Suprapubic skin (tissue), 4 donors: Measurements from ENCODE around the gene PHACTR1.

ENCODE experiments used
- EP300 ChIP-seq: sonication (generic); formaldehyde crosslinking; IDR thresholded peaks from one replicate; pipeline ENCODE4 v1.6.1; 2017; ENCODE audit warnings: antibody characterized with exemption
- POLR2A ChIP-seq, 2 donors: fragments of 450-650 bp; IDR thresholded peaks; one replicate each; pipeline ENCODE4 v1.6.1; 2017; ENCODE audit warnings: antibody characterized with exemption in 2 of 2, mild to moderate bottlenecking in 2 of 2, moderate library complexity in 2 of 2
- POLR2AphosphoS5 ChIP-seq, 3 donors: sonication (generic); formaldehyde crosslinking; IDR thresholded peaks; one replicate each; pipeline ENCODE4 v1.6.1; 2017; ENCODE audit warnings: antibody characterized with exemption in 3 of 3

DNA sequence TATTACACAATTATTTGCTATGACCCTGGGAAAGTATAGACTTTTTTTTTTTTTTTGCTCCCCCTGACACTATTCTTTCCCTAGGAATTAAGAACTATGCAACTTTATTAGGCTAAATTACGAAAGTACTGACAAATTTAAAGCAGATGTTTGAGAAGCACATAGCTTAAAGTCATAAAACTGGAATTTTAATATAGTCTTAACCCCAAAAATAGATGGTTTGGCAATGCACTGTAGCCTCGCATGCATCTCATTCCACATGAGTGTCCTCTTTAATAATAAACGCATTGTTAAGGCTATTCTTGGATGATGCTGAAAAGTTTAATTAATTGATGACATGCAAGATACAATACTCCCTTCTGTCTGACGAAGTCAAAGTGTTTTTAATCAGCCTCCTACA, 562.4 kb downstream of the PHACTR1 start:
- no peak for TF ChIP-seq POLR2A (IDR thresholded peaks at IDR 0.05)
- TF ChIP-seq EP300, result no peak
- TF ChIP-seq POLR2AphosphoS5 (IDR thresholded peaks at IDR 0.05), result no peak
